ENCODE data around the gene RAP1GAP.
"Not testable (repeated sequence)": the region's sequence is repeated elsewhere in the genome, so short reads cannot be mapped to it uniquely, and the experiment has no call there.

The RAP1GAP gene

GRCh38 chr1:21677168-21677567, 8.0 kb upstream of the RAP1GAP start:
- DNase-seq = no peak

GRCh38 chr1:21674957-21675356, 5.8 kb upstream of the RAP1GAP start:
- DNase-seq = peak; percentile 33

- not testable (repeated sequence) for DNase-seq
Measured at GRCh38 chr1:21673853-21674252, 4.7 kb upstream of the RAP1GAP start.

GRCh38 chr1:21673277-21673780, 4.2 kb upstream of the RAP1GAP start:
- peak; percentile 73 for DNase-seq

- DNase-seq = peak; percentile 47
Measured at GRCh38 chr1:21672478-21673276, 3.5 kb upstream of the RAP1GAP start.

GRCh38 chr1:21671915-21672314, 2.8 kb upstream of the RAP1GAP start:
- no peak for DNase-seq

GRCh38 chr1:21670956-21671902, 2.1 kb upstream of the RAP1GAP start:
- no peak for DNase-seq

GRCh38 chr1:21670059-21670881, 1.1 kb upstream of the RAP1GAP start:
- DNase-seq = no peak

GRCh38 chr1:21668951-21669257, 253 bp downstream of the RAP1GAP start:
- DNase-seq = no peak

- no peak for DNase-seq
Measured at GRCh38 chr1:21668232-21668950, 766 bp downstream of the RAP1GAP start.

- no peak for DNase-seq
Measured at GRCh38 chr1:21667348-21668231, 1.6 kb downstream of the RAP1GAP start.

GRCh38 chr1:21666576-21667320, 2.4 kb downstream of the RAP1GAP start:
- no peak for DNase-seq

GRCh38 chr1:21665711-21666575, 3.2 kb downstream of the RAP1GAP start:
- DNase-seq = no peak

GRCh38 chr1:21664806-21665588, 4.2 kb downstream of the RAP1GAP start:
- DNase-seq = no peak

GRCh38 chr1:21663951-21664805, 5.0 kb downstream of the RAP1GAP start:
- DNase-seq = no peak

GRCh38 chr1:21663248-21663950, 5.8 kb downstream of the RAP1GAP start:
- DNase-seq = no peak
